ENCODE measurements around the gene EDN1.

- TF ChIP-seq ATF7 (IDR thresholded peaks at IDR 0.05): no peak
- TF ChIP-seq, protein P1, sequence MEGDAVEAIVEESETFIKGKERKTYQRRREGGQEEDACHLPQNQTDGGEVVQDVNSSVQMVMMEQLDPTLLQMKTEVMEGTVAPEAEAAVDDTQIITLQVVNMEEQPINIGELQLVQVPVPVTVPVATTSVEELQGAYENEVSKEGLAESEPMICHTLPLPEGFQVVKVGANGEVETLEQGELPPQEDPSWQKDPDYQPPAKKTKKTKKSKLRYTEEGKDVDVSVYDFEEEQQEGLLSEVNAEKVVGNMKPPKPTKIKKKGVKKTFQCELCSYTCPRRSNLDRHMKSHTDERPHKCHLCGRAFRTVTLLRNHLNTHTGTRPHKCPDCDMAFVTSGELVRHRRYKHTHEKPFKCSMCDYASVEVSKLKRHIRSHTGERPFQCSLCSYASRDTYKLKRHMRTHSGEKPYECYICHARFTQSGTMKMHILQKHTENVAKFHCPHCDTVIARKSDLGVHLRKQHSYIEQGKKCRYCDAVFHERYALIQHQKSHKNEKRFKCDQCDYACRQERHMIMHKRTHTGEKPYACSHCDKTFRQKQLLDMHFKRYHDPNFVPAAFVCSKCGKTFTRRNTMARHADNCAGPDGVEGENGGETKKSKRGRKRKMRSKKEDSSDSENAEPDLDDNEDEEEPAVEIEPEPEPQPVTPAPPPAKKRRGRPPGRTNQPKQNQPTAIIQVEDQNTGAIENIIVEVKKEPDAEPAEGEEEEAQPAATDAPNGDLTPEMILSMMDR (IDR thresholded peaks at IDR 0.05 in 2 of 3, conservative IDR thresholded peaks at IDR 0.05 in 1 of 3; ENCODE audit: insufficient read depth in 2 of 3, low read depth in 1 of 3, low read length in 3 of 3): no peak
- no peak for TF ChIP-seq NFE2L1 (tag; IDR thresholded peaks at IDR 0.05; ENCODE audit: borderline replicate concordance, low read depth)
- no peak for TF ChIP-seq SMC3 (conservative IDR thresholded peaks at IDR 0.05; ENCODE audit: insufficient read depth, low read depth, low read length)
- TF ChIP-seq, protein P2, sequence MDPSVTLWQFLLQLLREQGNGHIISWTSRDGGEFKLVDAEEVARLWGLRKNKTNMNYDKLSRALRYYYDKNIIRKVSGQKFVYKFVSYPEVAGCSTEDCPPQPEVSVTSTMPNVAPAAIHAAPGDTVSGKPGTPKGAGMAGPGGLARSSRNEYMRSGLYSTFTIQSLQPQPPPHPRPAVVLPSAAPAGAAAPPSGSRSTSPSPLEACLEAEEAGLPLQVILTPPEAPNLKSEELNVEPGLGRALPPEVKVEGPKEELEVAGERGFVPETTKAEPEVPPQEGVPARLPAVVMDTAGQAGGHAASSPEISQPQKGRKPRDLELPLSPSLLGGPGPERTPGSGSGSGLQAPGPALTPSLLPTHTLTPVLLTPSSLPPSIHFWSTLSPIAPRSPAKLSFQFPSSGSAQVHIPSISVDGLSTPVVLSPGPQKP (CRISPR knock-in tag; IDR thresholded peaks at IDR 0.05): no peak
- TF ChIP-seq FOXP4 (CRISPR knock-in tag; IDR thresholded peaks at IDR 0.05; ENCODE audit: borderline replicate concordance): no peak
- TF ChIP-seq FOS (IDR thresholded peaks at IDR 0.05; ENCODE audit: extremely low read depth, insufficient read length): no peak
- TF ChIP-seq MED1 (CRISPR knock-in tag; IDR thresholded peaks at IDR 0.05; ENCODE audit: borderline replicate concordance): no peak
- TF ChIP-seq POLR2AphosphoS2 (IDR thresholded peaks at IDR 0.05; ENCODE audit: low read length): no peak
- no peak for TF ChIP-seq JUND (IDR thresholded peaks at IDR 0.05; ENCODE audit: borderline replicate concordance, low read depth, low read length)
- TF ChIP-seq JUND (tag; IDR thresholded peaks at IDR 0.05; ENCODE audit: borderline replicate concordance, low read depth, low read length): no peak
- TF ChIP-seq TCF3 (CRISPR knock-in tag; IDR thresholded peaks at IDR 0.05): no peak
Observed at GRCh38 chr6:12283904-12284303, 6.3 kb upstream of the EDN1 start.
